HCT116 (cell line): ENCODE measurements around the gene OLFML2B. TPM values are rescaled to one million over a fixed set of nuclear protein-coding genes. Genes with fewer than 3 reads are reported as not detected.

Experiments used
- ATAC-seq: fragments of 200-7000 bp; cut with Tn5 transposase; 2 replicates; pipeline ENCODE4 v1.9.1; 2020; ENCODE audit warnings: mild to moderate bottlenecking, moderate library complexity
- BruUV-seq: library from RNA; stranded (reverse); fragments of 400-500 nt; replicated peaks from 2 replicates; lab custom pipeline; 2021; lab: Mats Ljungman, UMichigan
- CTCF ChIA-PET: fragments of 300-600 bp; sonication (Branson Sonifier 250); formaldehyde crosslinking; loops from one replicate; lab custom pipeline; 2021; ENCODE audit warnings: antibody characterized with exemption; lab: Charles Lee
- POLR2A ChIA-PET: fragments of 300-600, 350-600 bp; sonication (Branson Sonifier 250); formaldehyde crosslinking; loops from one replicate; lab custom pipeline; 2021; ENCODE audit warnings: antibody characterized with exemption; lab: Charles Lee
- RAD21 ChIA-PET, 2 experiments: fragments of 300-600 bp; sonication (Branson Sonifier 250); formaldehyde crosslinking; loops; one replicate each; lab custom pipeline; 2023; ENCODE audit warnings: low total read pairs in 2 of 2; ENCODE audit not compliant: uncharacterized antibody in 2 of 2, unreplicated experiment in 2 of 2, low non-redundant PET in 1 of 2; lab: Charles Lee
- DNase-seq: peaks from one replicate; pipeline ENCODE4 v3.0.0-alpha.2; 2010; ENCODE audit warnings: low read depth, low spot score
- H2AFZ ChIP-seq: fragments of 200-600 bp; shearing (Covaris generic), sonication (generic); 2 replicates; pipeline ENCODE4 v1.6.1; 2017; ENCODE audit warnings: low read depth, mixed run types, mixed read lengths, antibody characterized with exemption, low read length; ENCODE audit not compliant: poor library complexity, severe bottlenecking
- H3K27ac ChIP-seq: 2 replicates; pipeline ENCODE4 v1.5.1; 2012; ENCODE audit warnings: low read depth, low read length
- H3K27me3 ChIP-seq: fragments of 200-600 bp; sonication (generic); 2 replicates; pipeline ENCODE4 v1.6.1; 2016; ENCODE audit warnings: mixed run types, low read length, mixed read lengths; ENCODE audit not compliant: insufficient read depth
- H3K36me3 ChIP-seq, 2 experiments: fragments of 200-500 bp in 1 of 2; fragments of 200-600 bp in 1 of 2; sonication (Bioruptor generic) in 1 of 2; sonication (generic) in 1 of 2; 2 replicates each; pipeline versions ENCODE4 v1.5.1 to v1.6.1; 2014 to 2016; ENCODE audit warnings: low read length in 2 of 2, inconsistent platforms in 1 of 2, mixed read lengths in 1 of 2, mixed run types in 1 of 2; ENCODE audit not compliant: insufficient read depth in 2 of 2, control insufficient read depth in 1 of 2
- H3K4me1 ChIP-seq, 2 experiments: fragments of 200-600 bp in 1 of 2; sonication (generic) in 1 of 2; 2 replicates each; pipeline versions ENCODE4 v1.5.1 to v1.6.1; 2012 to 2017; ENCODE audit warnings: low read length in 2 of 2, inconsistent platforms in 1 of 2, mild to moderate bottlenecking in 1 of 2, mixed read lengths in 1 of 2, mixed run types in 1 of 2, moderate library complexity in 1 of 2; ENCODE audit not compliant: insufficient read depth in 2 of 2, control insufficient read depth in 1 of 2
- H3K4me2 ChIP-seq: fragments of 200-600 bp; sonication (generic); 2 replicates; pipeline ENCODE4 v1.6.1; 2017; ENCODE audit warnings: mixed run types, low read length, mixed read lengths
- H3K4me3 ChIP-seq, 2 experiments: fragments of 200-600 bp in 1 of 2; sonication (generic) in 1 of 2; replicated peaks in 1 of 2; 2 replicates each; pipeline ENCODE4 v1.5.1; 2011 to 2016; ENCODE audit warnings: low read length in 2 of 2, control low read depth in 1 of 2, low read depth in 1 of 2, mild to moderate bottlenecking in 1 of 2, mixed read lengths in 1 of 2, mixed run types in 1 of 2
- H3K79me2 ChIP-seq: fragments of 200-600 bp; sonication (generic); 2 replicates; pipeline ENCODE4 v1.6.1; 2017; ENCODE audit warnings: mild to moderate bottlenecking, mixed run types, low read length, moderate library complexity, mixed read lengths; ENCODE audit not compliant: insufficient read depth
- H3K9ac ChIP-seq: fragments of 200-600 bp; sonication (generic); 2 replicates; pipeline ENCODE4 v1.6.1; 2016; ENCODE audit warnings: low read length, mixed read lengths
- H3K9me2 ChIP-seq: fragments of 200-600 bp; sonication (generic), shearing (Covaris generic); 2 replicates; pipeline ENCODE4 v1.6.1; 2017; ENCODE audit warnings: mixed run types, mild to moderate bottlenecking, moderate library complexity; ENCODE audit not compliant: insufficient read depth
- H3K9me3 ChIP-seq, 2 experiments: fragments of 200-500 bp in 1 of 2; fragments of 200-600 bp in 1 of 2; sonication (Bioruptor generic) in 1 of 2; sonication (generic) in 1 of 2; 2 replicates each; pipeline ENCODE4 v1.6.1; 2014 to 2017; ENCODE audit warnings: low read length in 2 of 2, mixed read lengths in 2 of 2, inconsistent platforms in 1 of 2, low read depth in 1 of 2, mild to moderate bottlenecking in 1 of 2, mixed run types in 1 of 2, moderate library complexity in 1 of 2; ENCODE audit not compliant: control insufficient read depth in 1 of 2, insufficient read depth in 1 of 2
- H4K20me1 ChIP-seq: fragments of 200-600 bp; sonication (generic), shearing (Covaris generic); 2 replicates; pipeline ENCODE4 v1.6.1; 2017; ENCODE audit warnings: mixed run types, mild to moderate bottlenecking, moderate library complexity; ENCODE audit not compliant: insufficient read depth
- ATF3 ChIP-seq: IDR thresholded peaks from 2 replicates; pipeline ENCODE4 v1.6.1; 2012
- CTCF ChIP-seq, 3 experiments: fragments of 200-600 bp in 1 of 3; sonication (generic) in 1 of 3; IDR thresholded peaks in 2 of 3; conservative IDR thresholded peaks in 1 of 3; 2 replicates each; pipeline ENCODE4 v1.5.1; 2012 to 2017; ENCODE audit warnings: low read depth in 2 of 3, low read length in 2 of 3, antibody characterized with exemption in 1 of 3, borderline replicate concordance in 1 of 3, control low read depth in 1 of 3, mild to moderate bottlenecking in 1 of 3, mixed read lengths in 1 of 3, mixed run types in 1 of 3, moderate library complexity in 1 of 3; ENCODE audit not compliant: insufficient read depth in 1 of 3
- EGR1 ChIP-seq: IDR thresholded peaks from 2 replicates; pipeline ENCODE4 v1.6.1; 2012; ENCODE audit warnings: low read depth
- ELF1 ChIP-seq: IDR thresholded peaks from 2 replicates; pipeline ENCODE4 v1.6.1; 2012; ENCODE audit warnings: low read depth, borderline replicate concordance
- EZH2 ChIP-seq: fragments of 200-600 bp; sonication (generic); IDR thresholded peaks from 2 replicates; pipeline ENCODE4 v1.6.1; 2017; ENCODE audit warnings: antibody characterized with exemption, mixed run types
- EZH2phosphoT487 ChIP-seq: fragments of 200-600 bp; IDR thresholded peaks from 2 replicates; pipeline ENCODE4 v1.6.1; 2018; ENCODE audit warnings: antibody characterized with exemption, borderline replicate concordance
- FOSL1 ChIP-seq: IDR thresholded peaks from 2 replicates; pipeline ENCODE4 v1.6.1; 2012; ENCODE audit warnings: low read depth
- JUND ChIP-seq: IDR thresholded peaks from 2 replicates; pipeline ENCODE4 v1.6.1; 2012
- MAX ChIP-seq: IDR thresholded peaks from 2 replicates; pipeline ENCODE4 v1.6.1; 2012
- POLR2A ChIP-seq: IDR thresholded peaks from 2 replicates; pipeline ENCODE4 v1.7.0; 2011; ENCODE audit warnings: borderline replicate concordance; ENCODE audit not compliant: insufficient read depth, insufficient read length; ENCODE audit errors: extremely low read depth
- POLR2AphosphoS5 ChIP-seq: IDR thresholded peaks from 2 replicates; pipeline ENCODE4 v1.6.1; 2011; ENCODE audit warnings: mild to moderate bottlenecking, low read depth, low read length, moderate library complexity
- REST ChIP-seq: IDR thresholded peaks from 2 replicates; pipeline ENCODE4 v1.6.1; 2012; ENCODE audit warnings: low read depth
- SP1 ChIP-seq: IDR thresholded peaks from 2 replicates; pipeline ENCODE4 v1.6.1; 2012; ENCODE audit warnings: low read depth
- SRF ChIP-seq: IDR thresholded peaks from 2 replicates; pipeline ENCODE4 v1.6.1; 2012; ENCODE audit warnings: low read depth
- TCF7L2 ChIP-seq: IDR thresholded peaks from 2 replicates; pipeline ENCODE4 v1.7.0; 2011; ENCODE audit warnings: borderline replicate concordance, inconsistent platforms; ENCODE audit not compliant: insufficient read depth, insufficient read length; ENCODE audit errors: extremely low read depth
- YY1 ChIP-seq: IDR thresholded peaks from 2 replicates; pipeline ENCODE4 v1.6.1; 2011; ENCODE audit warnings: low read length, low read depth, moderate library complexity, mild to moderate bottlenecking; ENCODE audit not compliant: insufficient replicate concordance; ENCODE audit errors: extremely low read depth
- intact Hi-C: fragments of 100-400 bp; cut with micrococcal nuclease; formaldehyde crosslinking; loops from 2 replicates; pipeline ENCODE4 v1.10.0; 2022
- total RNA-seq: library from RNA; stranded (reverse); gene quantifications from one replicate; pipeline ENCODE4 v1.2.1, GENCODE V29; 2021; ENCODE audit not compliant: unreplicated experiment

OLFML2B gene
- total RNA-seq, 1 experiment from 2014 or later: 1.3 TPM

GRCh38 chr1:162007466-162007865, 16.2 kb downstream of the OLFML2B start:
- Histone ChIP-seq H3K9me3 (no peaks in the 10 kb centered on the region), H3K36me3 (no peaks in the 10 kb centered on the region), H3K27me3 (no peaks in the 10 kb centered on the region), H4K20me1 (no peaks in the 10 kb centered on the region), H2AFZ (no peak overlapping the region), H3K9ac (no peak overlapping the region), H3K79me2 (no peaks in the 10 kb centered on the region), H3K4me3 (no peak overlapping the region), H3K9me2 (no peaks in the 10 kb centered on the region), H3K27ac (no peak overlapping the region), H3K4me2 (no peak overlapping the region), H3K4me1 (no peaks in the 10 kb centered on the region)
- no peak for ATAC-seq
- RAD21 ChIA-PET: no interaction called here
- no peak for TF ChIP-seq ELF1
- no peak for TF ChIP-seq ATF3
- no peak for TF ChIP-seq EGR1
- TF ChIP-seq POLR2A: no peak
- TF ChIP-seq MAX: no peak
- TF ChIP-seq EZH2: no peak
- no peak for TF ChIP-seq EZH2phosphoT487
- TF ChIP-seq JUND: no peak
- TF ChIP-seq SP1: no peak
- TF ChIP-seq REST: no peak
- TF ChIP-seq FOSL1: no peak
- no peak for TF ChIP-seq CTCF (IDR thresholded peaks at IDR 0.05 in 2 of 3, conservative IDR thresholded peaks at IDR 0.05 in 1 of 3; ENCODE audit: borderline replicate concordance in 1 of 3, insufficient read depth in 1 of 3, low read depth in 2 of 3, low read length in 2 of 3)
- no peak for TF ChIP-seq TCF7L2
- TF ChIP-seq POLR2AphosphoS5: no peak
- no peak for TF ChIP-seq YY1
- TF ChIP-seq SRF: no peak
- no TSS peak for BruUV-seq
- no peak for DNase-seq
- intact Hi-C loops: no loop called here
- CTCF ChIA-PET: no interaction called here
- POLR2A ChIA-PET: no interaction called here
